Lower leg skin (tissue), 4 donors: ENCODE results near the gene NPAS3. TPM values are rescaled to one million over a fixed set of nuclear protein-coding genes. Genes with fewer than 3 reads are reported as not detected.

Source experiments
- DNase-seq, 2 donors: peaks; one replicate each; pipeline ENCODE4 v3.0.0-alpha.2; 2019; ENCODE audit warnings: low spot score in 2 of 2
- H3K4me3 ChIP-seq: fragments of 200-600 bp; sonication (generic); 2 replicates; pipeline ENCODE4 v1.5.1; 2017; ENCODE audit warnings: mild to moderate bottlenecking, low read depth; ENCODE audit not compliant: poor library complexity, severe bottlenecking
- CTCF ChIP-seq, 3 donors: fragments of 450-650 bp; IDR thresholded peaks; one replicate each; pipeline ENCODE4 v1.5.1; 2016; ENCODE audit warnings: antibody characterized with exemption in 3 of 3, mild to moderate bottlenecking in 3 of 3, moderate library complexity in 2 of 3
- POLR2A ChIP-seq, 2 donors: fragments of 450-650 bp; IDR thresholded peaks; one replicate each; pipeline ENCODE4 v1.6.1; 2016 to 2017; ENCODE audit warnings: antibody characterized with exemption in 2 of 2, mild to moderate bottlenecking in 1 of 2, moderate library complexity in 1 of 2
- whole genome bisulfite sequencing, 2 donors: methylation state at CpG; one replicate each; pipeline ENCODE4 v1.1.5; 2018; 5-methylcytosine and 5-hydroxymethylcytosine counted together
- intact Hi-C: fragments of 100-400 bp; cut with DNase I; formaldehyde crosslinking; loops from one replicate; pipeline ENCODE4 v1.15.0; 2023; ENCODE audit warnings: low total_unique reads
- total RNA-seq, 4 donors: library from RNA; depleted of rRNA; stranded (reverse); fragments of >200 nt; gene quantifications; one replicate each; pipeline ENCODE4 v1.1.0, GENCODE V29; 2016

The NPAS3 gene
- total RNA-seq, 4 donors from 2014 or later, result 0.25 to 0.29 TPM; not detected in 2

DNA sequence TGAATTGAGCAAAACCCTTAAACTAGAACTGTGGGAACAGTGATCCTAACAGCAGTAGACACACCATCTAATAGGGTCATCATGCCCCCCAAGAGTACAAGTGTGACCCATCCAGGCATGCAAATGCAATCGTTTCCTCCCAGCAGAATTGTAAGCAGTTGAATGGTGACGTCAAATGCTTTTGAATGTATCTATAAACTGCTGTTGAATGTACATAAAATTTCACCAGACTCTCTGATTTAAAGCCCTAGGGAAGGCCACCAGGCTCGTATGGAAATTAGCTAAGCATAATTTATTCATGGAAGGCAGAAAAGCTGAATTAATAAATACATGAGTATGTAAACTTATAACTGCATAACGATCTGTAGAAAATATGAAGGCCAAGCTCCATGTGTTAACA, 529.3 kb downstream of the NPAS3 start:
- intact Hi-C loops, result no loop called here

DNA sequence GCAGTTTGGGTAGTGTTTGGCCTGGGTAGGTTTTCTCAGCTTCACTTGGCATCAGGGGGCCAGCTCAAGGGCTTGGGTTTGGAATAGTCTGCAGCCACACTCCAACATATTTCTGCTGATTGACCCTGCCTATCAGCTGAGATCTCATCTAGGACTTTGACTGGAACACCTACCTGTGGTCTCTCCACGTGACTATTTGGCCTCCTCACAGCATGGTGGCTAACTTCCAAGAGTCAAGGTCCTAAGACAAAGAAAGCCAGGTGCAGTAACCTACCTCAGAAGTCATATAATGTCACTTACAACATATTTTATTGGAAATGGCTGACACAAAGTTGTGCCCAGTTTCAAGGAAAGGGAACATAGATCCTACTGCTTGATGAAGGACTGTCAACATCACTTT, 531.2 kb downstream of the NPAS3 start:
- DNase-seq, result no peak
- intact Hi-C loops, result no loop called here
- TF ChIP-seq POLR2A (IDR thresholded peaks at IDR 0.05), result no peak
- TF ChIP-seq CTCF (IDR thresholded peaks at IDR 0.05), result no peak
- H3K4me3 ChIP-seq, result no peak overlapping the region
- 67 to 73% methylated on average over 1 of the region's 1 CpG for WGBS, 2 donors

More for the DNA sequence above, 529.3 kb downstream of the NPAS3 start:
- H3K4me3 ChIP-seq, result no peak overlapping the region
- WGBS, 2 donors, result 77 to 86% methylated on average over 4 of the region's 4 CpGs
- TF ChIP-seq CTCF (IDR thresholded peaks at IDR 0.05) (no peak), POLR2A (IDR thresholded peaks at IDR 0.05) (no peak)
- DNase-seq, result no peak

- WGBS, 2 donors, result 96 to 98% methylated on average over 6 of the region's 6 CpGs
- H3K4me3 ChIP-seq, result no peak overlapping the region
- no peak for DNase-seq
- intact Hi-C loops, result no loop called here
- TF ChIP-seq CTCF (IDR thresholded peaks at IDR 0.05) (no peak), POLR2A (IDR thresholded peaks at IDR 0.05) (no peak)
Observed at GRCh38 chr14:33471776-33472175, 533.1 kb downstream of the NPAS3 start.

- no peak for TF ChIP-seq POLR2A (IDR thresholded peaks at IDR 0.05)
- TF ChIP-seq CTCF (IDR thresholded peaks at IDR 0.05), result no peak
- DNase-seq, result no peak
- WGBS, 2 donors, result 72 to 75% methylated on average over 4 of the region's 4 CpGs
- H3K4me3 ChIP-seq, result no peak overlapping the region
- intact Hi-C loops, result no loop called here
Observed at GRCh38 chr14:33475623-33476022, 536.9 kb downstream of the NPAS3 start.

- intact Hi-C loops, result no loop called here
- WGBS, 2 donors, result 55 to 58% methylated on average over 3 of the region's 3 CpGs
- H3K4me3 ChIP-seq, result no peak overlapping the region
- TF ChIP-seq POLR2A (IDR thresholded peaks at IDR 0.05), result no peak
- TF ChIP-seq CTCF (IDR thresholded peaks at IDR 0.05), result no peak
- no peak for DNase-seq
Observed at GRCh38 chr14:33477797-33478196, 539.1 kb downstream of the NPAS3 start.
